Lower leg skin (tissue), 3 donors: ENCODE measurements around the gene HYDIN.

ENCODE experiments used
- CTCF ChIP-seq, 3 donors: fragments of 450-650 bp; IDR thresholded peaks; one replicate each; pipeline ENCODE4 v1.5.1; 2016; ENCODE audit warnings: antibody characterized with exemption in 3 of 3, mild to moderate bottlenecking in 3 of 3, moderate library complexity in 2 of 3
- POLR2A ChIP-seq, 2 donors: fragments of 450-650 bp; IDR thresholded peaks; one replicate each; pipeline ENCODE4 v1.6.1; 2016 to 2017; ENCODE audit warnings: antibody characterized with exemption in 2 of 2, mild to moderate bottlenecking in 1 of 2, moderate library complexity in 1 of 2

GRCh38 chr16:70795296-70795912 is 435.1 kb downstream of the HYDIN start:
- TF ChIP-seq CTCF (IDR thresholded peaks at IDR 0.05) (no peak), POLR2A (IDR thresholded peaks at IDR 0.05) (no peak)
